ENCODE results near the gene THSD4. TPM values are rescaled to one million over a fixed set of nuclear protein-coding genes. Genes with fewer than 3 reads are reported as not detected.
A peak's percentile ranks its signal among the peaks of the same experiment; 100 is the strongest.

The THSD4 gene
- total RNA-seq, 4 donors from 2014 or later = 2.7 to 49.2 (median 15.8) TPM

- no peak for ATAC-seq (ENCODE audit: low FRiP score)
- no peak for TF ChIP-seq CTCF (IDR thresholded peaks at IDR 0.05)
- no peak for DNase-seq (ENCODE audit: low spot score)
These were observed 450.4 kb downstream of the THSD4 start for GRCh38 chr15:71565631-71566160.

GRCh38 chr15:71566226-71566625 lies 451.0 kb downstream of the THSD4 start:
- no peak for DNase-seq (ENCODE audit: low spot score)
- no peak for TF ChIP-seq CTCF (IDR thresholded peaks at IDR 0.05)
- no peak for ATAC-seq (ENCODE audit: low FRiP score)

- ATAC-seq (ENCODE audit: low FRiP score) = no peak
- no peak for DNase-seq (ENCODE audit: low spot score)
- TF ChIP-seq CTCF (IDR thresholded peaks at IDR 0.05) = no peak
These were observed 451.9 kb downstream of the THSD4 start for GRCh38 chr15:71567173-71567572.

- ATAC-seq (ENCODE audit: low FRiP score) (no peak), DNase-seq (ENCODE audit: low spot score) (no peak)
- no peak for TF ChIP-seq CTCF (IDR thresholded peaks at IDR 0.05)
These were observed 453.0 kb downstream of the THSD4 start for GRCh38 chr15:71568227-71568626.

GRCh38 chr15:71570736-71571135 lies 455.5 kb downstream of the THSD4 start:
- DNase-seq (ENCODE audit: low spot score) = no peak
- no peak for TF ChIP-seq CTCF (IDR thresholded peaks at IDR 0.05)
- ATAC-seq (ENCODE audit: low FRiP score) = no peak

GRCh38 chr15:71571641-71572040 lies 456.4 kb downstream of the THSD4 start:
- no peak for TF ChIP-seq CTCF (IDR thresholded peaks at IDR 0.05)
- ATAC-seq (ENCODE audit: low FRiP score) = no peak
- no peak for DNase-seq (ENCODE audit: low spot score)

GRCh38 chr15:71572452-71573053 lies 457.3 kb downstream of the THSD4 start:
- DNase-seq (ENCODE audit: low spot score) (no peak), ATAC-seq (ENCODE audit: low FRiP score) (peak; percentile 37)
- TF ChIP-seq CTCF (IDR thresholded peaks at IDR 0.05) = no peak
